GM18526 (cell line): ENCODE data around the gene THTPA.

Experiments
- POLR2A ChIP-seq: IDR thresholded peaks from 3 replicates; pipeline ENCODE4 v1.6.1; 2011; ENCODE audit not compliant: insufficient read length; ENCODE audit errors: extremely low read depth

THTPA gene, protein sequence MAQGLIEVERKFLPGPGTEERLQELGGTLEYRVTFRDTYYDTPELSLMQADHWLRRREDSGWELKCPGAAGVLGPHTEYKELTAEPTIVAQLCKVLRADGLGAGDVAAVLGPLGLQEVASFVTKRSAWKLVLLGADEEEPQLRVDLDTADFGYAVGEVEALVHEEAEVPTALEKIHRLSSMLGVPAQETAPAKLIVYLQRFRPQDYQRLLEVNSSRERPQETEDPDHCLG

DNA sequence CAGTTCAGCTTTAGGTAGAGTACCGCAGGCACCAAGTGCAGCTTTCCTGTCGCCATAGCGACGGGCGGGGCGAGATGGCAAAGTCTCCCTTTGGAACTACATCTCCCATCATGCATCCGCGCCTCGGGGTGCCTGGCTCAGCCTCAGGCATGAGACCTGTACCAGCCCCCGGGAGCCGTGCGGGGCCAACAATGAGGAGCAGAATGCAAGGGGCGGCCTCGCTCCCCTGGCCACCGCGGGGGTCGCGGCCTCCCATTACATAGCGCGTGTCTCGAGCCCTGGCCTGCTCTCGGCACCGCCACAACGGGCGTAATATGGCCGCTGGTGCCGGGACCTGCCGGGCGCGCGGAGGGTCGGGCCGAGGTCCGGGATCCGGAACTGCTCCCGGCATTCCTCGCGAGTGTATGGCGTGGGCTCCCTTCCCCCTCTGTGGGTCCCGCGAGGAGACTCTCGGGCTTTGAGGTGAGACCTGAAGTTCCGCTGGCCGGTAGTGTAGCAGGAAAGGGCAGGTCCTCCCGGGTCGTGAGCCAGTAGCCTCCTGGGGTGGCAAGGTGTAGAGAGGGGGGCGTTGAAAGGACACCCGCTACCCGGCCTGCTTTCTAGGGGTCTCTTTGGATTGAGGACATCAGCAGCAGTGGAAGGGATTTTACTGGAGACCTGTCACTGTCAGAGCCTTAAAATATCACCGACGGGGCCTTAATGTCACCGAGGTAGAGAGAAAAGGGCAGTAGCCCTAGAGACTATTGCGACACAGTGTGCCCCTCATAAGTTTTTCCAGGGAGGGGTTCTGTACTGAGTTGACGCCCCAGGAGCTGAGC, at the start of gene THTPA:
TSS of gene THTPA (plus strand) at position 390 of the 818 bp plus-strand sequence. CDS start 487 bp downstream, outside the sequence.
- peak; percentile 76 for TF ChIP-seq POLR2A

DNA sequence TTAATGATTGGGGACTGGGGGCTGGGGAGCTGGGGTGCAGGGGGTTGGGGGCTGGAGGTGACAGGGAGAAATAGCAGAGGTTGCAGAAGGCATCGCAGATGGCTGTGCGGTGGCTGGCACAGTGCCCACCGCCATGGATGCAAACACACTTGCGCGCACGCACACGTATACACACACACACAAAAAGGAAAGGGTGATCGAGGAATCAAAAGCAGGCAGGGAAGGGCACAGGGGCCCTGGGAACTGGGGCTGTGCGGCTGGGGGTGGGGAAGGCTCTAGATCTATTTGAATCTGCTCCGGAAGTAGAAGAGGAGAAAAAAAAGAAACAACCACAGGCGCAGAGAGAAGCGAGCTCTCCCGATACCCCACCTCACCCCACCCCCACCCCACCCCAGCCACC, 43.9 kb upstream of the THTPA start:
- TF ChIP-seq POLR2A: no peak

DNA sequence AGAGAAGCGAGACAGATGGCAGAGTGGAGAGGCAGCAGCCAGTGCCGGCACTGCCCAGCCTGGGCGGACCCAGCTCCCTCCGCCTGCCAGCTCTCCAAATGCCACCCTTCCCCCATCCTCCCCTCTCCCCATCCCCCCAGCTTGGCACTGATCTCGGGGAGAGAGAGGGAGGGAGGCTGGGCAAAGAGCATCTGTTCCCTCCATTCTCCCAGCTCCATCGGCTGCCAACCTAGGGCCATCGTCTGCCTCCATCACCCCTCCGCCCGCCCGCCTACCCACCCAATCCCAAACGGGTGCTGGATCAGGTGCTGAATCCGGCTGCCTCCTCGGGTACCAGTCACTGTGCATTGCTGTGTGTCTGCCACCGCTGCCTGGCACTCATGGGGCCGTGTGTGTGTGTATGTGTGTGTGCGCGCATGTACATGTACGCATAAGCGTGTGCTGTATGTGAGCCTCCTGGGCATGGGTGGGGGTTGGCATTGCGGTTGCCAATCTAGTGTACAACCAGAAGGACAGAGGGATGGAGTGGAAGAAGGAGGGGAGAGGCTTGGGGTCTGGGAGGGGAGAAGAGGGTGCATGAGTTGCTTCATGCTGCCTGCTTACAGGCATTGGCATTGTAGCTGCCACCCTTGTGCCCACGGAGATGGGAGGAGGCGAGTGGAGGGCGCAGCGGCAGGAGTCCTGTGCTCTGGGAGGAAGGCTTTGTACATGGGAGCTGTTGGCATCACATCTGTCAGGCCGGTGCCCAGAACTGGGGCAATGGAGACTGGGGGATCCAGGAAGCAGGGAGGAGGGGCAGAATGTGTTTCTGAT, 42.9 kb upstream of the THTPA start:
- no peak for TF ChIP-seq POLR2A

DNA sequence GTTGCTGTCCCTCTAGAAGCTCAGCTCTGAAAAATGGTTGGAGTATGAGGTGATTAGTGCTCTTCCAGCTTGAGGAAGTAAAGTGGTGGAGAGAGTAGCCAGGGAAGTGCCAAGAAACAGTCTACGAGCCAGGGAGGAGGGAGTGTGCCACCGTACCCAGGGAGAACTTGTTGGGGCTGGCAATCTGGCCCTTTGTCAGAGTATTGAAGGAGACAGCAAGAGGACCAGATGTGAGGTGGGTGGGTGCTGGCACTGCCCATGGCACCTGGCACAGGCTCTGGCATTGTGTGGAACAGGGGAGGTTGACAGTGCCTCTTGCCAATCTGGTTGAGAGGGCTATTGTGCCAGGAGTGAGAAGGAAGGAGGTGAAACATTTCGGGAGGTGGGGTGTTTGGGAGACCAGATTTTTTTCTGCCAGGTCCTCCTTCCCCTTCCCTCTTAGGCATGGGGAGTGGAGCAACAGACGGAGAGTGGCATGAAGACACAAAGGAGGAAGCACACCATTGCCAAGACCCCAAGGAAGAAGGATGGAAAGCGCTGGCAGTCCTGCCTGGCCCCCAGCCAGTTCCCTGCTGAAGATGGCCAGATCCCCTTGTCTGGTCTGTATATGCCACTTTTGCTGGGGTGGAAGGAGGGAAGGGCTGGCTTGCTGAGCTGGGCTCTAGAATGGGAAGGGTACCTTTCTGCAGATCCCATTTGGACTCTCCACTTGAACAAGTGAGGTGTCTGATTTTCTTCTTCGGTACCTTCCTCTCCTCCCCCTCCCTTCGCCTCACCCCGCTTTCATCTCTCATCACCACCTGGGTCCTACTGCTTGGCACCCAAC, 42.0 kb upstream of the THTPA start:
- no peak for TF ChIP-seq POLR2A

DNA sequence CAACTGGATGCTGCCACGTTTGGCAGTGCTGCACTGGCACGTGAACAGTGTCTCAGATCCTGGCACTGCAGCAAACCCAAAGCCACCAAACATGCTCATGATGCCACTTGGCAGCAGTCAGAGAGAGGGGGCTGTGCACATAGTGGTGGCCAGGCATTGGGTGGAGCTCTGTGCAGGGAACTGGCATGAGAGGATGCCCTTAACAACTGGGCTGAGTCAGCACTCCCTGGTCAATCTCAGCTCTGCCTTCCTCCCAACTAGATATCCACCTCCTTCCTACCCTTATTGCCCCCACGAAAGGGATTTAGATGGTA, 41.5 kb upstream of the THTPA start:
- no peak for TF ChIP-seq POLR2A

DNA sequence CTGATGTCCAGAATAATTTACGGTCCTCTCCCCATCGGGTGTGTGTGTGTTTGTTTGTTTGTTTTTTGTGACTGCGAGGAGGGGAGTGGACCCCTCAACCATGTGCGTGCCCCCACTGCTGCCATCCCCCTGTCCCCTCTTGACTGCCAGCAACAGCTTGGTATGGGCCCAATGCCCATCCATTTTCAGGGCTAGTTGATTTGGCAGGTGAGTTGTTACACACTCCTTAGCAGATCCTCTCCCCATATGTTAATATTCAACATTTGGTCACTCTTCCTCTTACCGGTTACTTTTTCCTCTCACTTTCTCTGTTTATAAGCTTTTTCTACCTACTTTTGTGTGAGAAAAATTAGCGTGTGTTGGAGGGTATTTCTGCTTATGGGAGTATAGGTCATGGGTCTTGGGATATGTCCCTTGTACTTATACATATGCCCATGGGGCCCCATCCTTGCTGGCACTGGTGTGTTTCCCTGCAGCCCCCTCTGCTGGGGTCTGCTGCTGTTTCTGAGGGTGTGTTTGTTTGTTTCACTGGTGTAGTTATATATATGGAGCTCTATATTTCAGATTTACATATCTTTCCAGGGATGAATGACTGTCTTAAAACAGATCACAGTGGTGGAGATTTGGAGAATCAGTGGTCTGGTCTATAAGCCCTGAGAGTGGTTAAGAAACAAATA, 38.3 kb upstream of the THTPA start:
- no peak for TF ChIP-seq POLR2A

DNA sequence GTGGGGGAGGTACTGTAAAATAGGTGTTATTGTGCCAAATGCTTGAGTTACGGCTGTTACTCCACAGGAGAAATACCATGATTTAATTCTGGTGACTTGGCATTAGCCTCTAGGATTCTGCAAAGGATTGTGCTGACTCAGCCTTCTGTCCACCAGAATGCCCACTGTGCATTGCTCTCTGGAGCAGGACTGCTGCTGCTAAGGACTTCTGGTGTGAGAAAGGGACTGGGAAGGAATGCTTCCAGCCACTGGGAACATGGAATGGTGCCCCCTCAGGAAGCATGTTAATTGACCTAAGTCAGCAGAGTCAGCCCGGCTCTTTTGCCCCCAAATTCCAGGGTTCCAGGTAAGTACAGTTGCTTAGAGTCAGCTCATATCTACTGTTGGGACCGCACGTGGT, 37.4 kb upstream of the THTPA start:
- TF ChIP-seq POLR2A: no peak

DNA sequence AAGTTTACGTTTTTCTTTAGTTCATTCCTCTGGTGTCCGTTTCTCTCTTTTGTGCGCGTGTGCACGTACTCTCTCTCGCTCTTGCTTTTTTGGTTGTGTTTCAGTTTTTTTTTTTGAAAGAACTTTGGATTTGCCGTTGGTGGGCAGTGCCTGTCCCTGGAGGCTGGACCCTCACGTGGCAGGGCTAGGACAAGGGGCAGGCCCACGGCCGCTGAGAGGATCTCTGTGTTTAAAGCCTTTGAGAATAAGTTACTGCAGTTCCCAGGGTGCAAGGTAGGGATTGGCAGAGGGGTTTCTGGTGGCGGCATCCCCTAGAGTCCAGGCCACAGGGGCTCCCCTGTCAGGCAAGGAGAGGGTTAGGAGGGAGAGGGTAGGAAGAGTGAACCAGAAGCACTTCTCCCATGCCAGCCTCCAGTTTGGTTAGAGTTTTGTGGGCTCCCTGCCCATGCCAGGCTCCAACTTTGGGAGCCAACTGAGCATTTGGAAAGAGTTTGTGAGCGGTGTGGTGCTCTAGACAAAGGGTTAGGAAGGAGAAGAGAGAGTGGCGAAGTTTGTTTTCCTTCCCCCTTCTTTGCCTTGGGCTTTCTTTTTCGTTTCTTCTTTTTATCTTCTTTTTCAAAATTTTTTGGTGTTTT, 35.1 kb upstream of the THTPA start:
- TF ChIP-seq POLR2A: no peak

DNA sequence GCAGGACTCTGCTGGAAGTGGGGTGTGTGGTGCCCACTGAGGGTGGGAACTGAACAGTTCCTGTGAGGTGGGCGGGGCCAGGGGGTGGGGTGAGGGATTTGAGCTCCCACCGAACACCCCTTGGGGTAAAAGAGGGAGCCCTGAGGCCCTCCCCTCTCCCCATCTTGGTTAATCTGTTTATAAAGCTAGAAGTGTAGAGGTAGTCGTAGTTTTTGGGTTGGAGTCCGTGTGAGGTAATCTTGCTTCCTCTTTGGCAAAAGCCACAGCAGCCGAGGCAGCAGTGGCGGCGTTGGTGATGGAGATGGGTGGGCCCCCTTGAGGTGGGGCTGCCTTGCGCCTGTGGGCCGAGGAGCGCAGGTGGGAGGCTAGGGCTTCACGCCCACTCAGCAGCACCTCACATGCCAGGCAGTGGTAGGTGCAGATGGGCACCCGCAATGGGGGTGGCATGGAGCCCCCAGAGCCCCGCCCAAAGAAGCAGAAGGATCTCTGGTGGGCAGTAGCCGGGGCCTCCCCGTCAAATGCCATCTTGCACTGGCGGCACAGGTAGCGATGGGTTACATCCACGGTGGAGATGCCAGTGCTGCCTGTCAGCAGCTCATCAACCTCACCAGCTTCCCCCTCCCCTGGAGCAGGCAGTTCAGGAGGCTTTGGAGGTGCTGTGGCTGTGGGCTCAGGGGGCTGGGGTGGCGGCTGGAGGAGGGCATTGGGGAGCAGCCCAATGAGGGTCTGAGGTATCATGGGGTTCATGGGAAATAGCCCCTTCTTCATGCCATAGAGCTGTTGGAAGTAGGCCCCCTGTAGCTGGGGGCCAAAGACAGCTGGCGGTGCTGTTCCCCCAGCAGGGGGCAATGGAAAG, 34.1 kb upstream of the THTPA start:
- no peak for TF ChIP-seq POLR2A

DNA sequence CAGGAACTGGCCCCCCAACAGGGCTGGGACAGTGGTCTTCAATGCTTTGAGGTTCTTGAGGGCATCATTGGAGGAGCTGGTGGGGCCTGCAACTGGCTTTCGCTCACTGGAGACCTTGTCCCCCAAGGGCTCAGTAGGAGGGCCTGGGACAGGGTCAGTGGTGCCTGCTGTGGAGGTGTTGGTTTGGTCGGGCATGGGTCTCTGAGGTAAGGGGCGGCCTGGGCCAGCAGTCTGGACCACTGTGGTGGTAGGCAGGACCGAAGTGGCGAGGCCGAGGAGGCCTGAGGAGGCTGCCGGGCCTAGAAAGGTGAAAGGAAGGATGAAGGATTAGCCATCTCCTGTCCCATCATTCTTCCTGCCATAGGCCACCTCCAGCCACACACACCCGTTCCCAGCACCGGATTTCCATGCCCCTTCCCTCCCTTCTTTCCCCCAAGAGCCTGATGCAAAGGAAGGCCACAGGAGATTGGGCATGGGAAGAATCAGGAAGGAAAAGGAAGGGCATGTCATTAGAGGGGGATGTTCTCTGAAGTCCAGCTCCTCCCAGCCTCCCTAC, 33.4 kb upstream of the THTPA start:
- TF ChIP-seq POLR2A: no peak

DNA sequence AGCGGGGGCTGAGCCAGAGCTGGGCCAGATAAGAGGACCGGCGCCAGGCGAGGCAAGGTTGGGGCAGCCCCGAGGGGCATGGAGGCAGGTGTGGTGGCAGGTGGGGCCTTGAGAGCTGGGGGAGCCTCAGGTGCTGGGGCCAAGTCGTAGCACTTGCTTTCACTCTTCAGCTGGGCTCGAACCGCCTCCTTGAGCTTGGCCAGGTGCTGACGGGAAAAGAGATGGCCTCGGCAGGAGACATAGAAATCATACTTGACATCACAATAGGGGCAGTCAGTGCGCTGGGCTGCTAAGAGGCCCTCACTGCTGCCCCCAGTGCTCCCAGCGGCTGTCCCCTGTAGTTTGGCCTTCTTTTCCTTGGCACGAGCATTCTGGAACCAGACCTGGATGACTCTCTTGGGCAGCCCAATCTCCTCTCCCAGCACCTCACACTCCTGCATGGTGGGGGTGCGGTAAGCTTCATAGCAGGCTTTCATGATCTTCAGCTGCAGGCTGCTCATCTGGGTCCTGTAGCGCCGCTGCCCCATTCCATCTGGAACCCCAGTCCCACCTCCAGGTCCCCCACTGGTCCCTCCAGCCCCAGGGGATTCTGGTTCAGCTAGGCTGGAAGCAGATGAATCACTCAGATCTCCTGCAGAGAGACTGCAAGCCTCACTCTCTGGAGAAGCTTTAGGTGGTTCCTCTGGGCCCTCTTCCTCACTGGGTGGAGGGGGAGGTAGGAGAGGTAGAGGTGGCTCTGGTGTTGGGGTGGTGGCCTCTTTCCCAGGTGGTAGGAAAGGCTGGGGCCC, 32.6 kb upstream of the THTPA start:
- no peak for TF ChIP-seq POLR2A

DNA sequence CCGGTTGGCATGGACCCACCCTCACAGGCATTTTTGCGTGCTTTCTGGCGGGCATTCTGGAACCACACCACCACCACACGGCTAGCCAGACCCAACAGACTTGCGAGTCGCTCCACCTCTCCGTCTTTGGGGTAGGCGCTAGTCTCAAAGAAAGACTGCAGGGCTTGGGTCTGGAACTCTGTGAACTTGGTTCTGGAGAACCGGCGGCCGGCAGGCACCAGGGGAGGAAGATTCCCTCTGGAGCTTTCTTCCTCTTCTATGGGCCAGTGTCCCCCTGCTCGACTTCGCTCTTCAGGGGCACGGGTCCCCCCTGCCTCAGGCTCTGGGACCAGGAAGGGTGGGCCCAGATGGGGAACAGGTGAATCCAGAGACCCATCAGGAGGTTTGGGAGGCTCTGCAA, 31.1 kb upstream of the THTPA start:
- TF ChIP-seq POLR2A: no peak

DNA sequence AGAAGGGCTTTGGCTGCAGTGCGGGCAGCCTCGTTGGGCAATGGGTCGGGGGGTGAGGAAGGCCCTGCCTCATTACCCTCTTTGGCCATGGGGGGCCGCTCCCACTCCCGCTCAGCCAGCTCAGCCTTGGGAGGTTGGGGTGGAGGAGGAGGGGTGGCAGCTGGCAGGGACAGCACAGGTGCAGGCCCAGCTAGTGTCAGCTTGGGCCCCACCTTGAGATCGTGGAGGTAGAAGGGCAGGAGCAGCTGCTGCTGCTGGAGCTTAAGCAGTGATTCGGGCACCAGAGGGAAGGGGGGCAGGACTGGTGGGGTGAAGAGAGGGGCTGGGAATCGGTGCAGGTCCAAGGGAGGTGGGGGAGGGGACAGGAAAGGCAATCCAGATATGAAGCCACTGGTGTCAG, 30.5 kb upstream of the THTPA start:
- no peak for TF ChIP-seq POLR2A

DNA sequence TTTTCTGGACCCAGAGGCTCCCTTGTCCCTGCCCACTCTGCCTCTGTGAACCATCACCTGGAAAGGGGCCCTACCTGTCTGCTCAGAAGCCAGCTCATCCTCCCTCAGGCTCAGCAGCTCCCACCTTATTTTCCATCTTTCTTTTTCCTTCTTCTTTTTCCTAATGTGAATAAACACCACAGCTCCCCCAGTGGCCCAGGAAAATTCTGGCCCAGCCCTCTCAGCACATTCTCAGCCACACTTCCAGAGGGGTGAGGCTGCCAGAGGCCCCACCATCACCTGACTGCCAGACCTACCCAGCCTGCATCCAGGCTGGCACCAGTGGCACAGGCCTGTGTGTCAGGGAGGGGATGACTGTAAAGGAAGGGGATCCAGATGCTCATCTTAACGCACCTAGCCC, 27.5 kb upstream of the THTPA start:
- TF ChIP-seq POLR2A: no peak
